GM20431 (cell line): ENCODE results near the gene PRSS37.

ENCODE experiments used
- in situ Hi-C: fragments of 300-500 bp; cut with MseI, MboI; formaldehyde crosslinking; loops from one replicate; pipeline ENCODE4 v1.15.0; 2020; ENCODE audit warnings: low sequenced_read_pairs; ENCODE audit not compliant: unreplicated experiment

PRSS37 gene

GRCh38 chr7:141789917-141790316, 51.4 kb downstream of the PRSS37 start, which contains the start of gene TAS2R5:
TAS2R5 (plus strand) TSS chr7:141790217; CDS start chr7:141790362, 145 bp downstream.
- in situ Hi-C loops = no loop called here

GRCh38 chr7:141788296-141788695, 53.0 kb downstream of the PRSS37 start:
- in situ Hi-C loops = no loop called here
